Stimulated activated CD4-positive, alpha-beta T cell treated with anti-CD3 and anti-CD28 coated beads, Interleukin-1b, Interleukin-23, amount 100 ng/mL, for 48 hours (primary cell): ENCODE results near the gene REXO5.

Experiments used
- DNase-seq: peaks from one replicate; pipeline ENCODE4 v3.0.0-alpha.2; 2020

The REXO5 gene

DNA sequence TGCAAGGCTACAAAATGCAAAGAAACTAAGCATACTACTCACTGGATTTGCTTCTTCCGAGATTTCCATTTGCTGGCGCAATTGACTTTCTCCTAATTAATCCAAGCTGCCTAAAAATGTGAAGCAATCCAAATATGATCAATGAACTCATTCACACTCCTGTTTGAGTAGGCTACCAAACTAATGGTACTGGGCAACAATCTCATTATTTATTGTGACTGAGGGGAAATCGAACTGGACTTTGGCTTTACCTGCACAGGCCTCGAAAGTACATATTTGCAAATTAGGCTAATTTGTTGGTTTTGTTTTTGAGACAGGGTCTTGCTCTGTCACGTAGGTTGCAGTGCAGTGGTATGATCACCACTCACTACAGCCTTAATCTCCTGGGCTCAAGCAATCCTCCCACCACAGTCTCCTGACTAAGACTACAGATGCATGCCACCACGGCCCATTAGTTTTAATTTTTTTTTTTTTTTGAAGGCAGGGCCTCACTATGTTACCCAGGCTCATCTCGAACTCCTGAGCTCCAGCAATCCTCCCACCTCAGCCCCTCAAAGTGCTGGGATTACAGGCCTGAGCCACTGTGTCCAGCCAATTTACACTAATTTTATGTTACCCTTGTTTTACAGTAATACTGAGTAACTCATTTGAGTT is 2.6 kb upstream of the REXO5 start:
- no peak for DNase-seq

DNA sequence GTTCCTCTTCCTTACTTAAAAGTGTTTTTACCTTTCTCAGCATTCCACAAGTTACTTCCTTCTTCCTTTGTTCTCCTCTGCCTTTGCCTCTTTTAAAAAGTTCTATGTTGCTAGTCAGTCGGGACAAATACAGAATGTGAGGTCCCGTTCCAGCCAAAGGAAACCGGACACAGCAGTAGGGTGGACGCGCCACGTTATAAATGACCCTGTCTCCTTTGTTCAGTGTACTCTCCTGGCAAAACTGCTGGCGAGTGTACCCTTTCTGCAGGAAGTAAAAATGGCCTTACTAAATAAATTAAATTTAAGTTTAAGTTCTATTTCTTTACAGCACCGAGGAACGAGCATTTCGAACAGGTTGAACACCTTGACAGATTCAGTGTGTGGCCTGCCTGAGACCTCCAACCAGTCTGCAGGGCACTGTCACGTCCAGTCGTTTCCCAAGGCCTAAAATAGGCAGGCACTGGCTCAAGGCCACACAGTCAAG is 601 bp upstream of the REXO5 start:
- DNase-seq, result peak; percentile 2

DNA sequence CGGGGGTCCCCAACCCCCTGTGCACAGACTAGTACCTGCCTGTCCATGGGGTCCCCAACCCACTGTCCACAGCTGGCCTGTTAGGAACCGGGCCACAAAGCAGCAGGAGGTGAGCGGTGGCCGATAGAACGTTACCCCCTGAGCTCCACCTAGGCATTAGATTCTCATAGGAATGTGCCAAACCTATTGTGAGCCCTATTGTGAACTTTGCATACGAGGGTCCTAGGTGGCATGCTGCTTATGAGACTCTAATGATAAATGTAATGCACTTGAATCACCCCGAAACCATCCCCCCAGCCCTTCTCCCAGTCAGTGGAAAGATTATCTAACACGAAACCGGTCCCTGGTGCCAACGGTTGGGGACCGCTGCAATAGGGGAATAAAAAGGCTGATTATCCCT is 1.5 kb downstream of the REXO5 start:
- DNase-seq, result no peak

DNA sequence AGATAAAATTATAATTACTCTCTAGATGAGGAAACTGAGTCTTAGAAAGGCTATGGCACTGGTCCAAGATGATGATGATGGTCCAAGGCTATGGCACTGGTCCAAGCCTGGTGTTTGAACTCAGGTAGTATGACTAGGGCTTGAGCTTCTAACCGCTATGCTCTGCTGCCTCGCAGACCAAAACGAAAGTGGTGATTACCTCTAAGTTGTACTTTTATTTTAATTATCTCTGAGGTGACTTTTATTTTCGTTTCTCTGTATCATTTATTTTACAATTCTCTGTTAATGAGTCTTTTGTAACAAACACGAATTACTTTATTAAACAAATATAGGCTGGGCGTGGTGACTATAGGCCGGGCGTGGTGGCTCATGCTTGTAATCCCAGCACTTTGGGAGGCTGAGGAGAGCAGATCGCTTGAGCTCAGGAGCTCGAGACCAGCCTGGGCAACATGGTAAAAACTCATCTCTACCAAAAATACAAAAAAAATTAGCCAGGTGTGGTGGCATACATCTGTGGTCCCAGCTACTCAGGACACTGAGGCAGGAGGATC is 5.6 kb downstream of the REXO5 start:
- DNase-seq, result no peak

DNA sequence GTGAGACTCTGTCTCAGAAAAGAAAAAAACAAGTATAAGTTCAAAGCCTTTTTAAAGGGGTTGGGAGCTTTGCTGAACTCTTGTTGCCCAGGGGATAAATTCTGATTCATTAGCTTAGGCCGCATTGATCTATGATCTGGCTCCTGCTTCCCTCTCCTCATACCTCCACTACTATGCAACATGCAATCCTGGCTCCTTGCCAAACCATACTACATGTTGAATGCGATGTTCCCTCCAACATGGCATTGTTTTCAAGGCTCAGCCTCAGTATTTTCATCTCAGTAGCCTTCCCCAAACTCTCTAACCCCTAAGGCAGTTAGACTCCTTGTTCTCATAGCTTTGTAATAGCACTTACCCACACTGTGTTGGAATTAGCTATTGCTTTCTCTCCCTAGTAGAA is 6.2 kb downstream of the REXO5 start:
- no peak for DNase-seq

DNA sequence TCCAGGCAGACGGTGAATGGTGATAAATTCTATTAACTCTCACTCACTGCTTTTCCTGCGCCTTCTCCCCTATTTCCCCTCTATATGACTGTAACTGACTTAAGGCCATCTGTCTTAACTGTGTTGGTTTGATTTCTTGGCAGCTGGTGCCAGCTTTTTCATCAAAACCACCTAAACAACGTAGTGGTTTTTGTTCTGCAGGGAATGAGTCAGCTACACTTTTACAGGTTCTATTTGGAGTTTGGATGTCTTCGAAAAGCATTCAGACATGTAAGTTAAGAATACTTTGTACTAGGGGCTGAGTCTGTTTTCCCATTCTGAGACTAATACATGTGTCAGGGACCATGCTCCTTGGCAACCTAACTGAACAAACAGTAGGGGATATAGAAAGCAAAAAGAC is 8.5 kb downstream of the REXO5 start:
- DNase-seq, result no peak

DNA sequence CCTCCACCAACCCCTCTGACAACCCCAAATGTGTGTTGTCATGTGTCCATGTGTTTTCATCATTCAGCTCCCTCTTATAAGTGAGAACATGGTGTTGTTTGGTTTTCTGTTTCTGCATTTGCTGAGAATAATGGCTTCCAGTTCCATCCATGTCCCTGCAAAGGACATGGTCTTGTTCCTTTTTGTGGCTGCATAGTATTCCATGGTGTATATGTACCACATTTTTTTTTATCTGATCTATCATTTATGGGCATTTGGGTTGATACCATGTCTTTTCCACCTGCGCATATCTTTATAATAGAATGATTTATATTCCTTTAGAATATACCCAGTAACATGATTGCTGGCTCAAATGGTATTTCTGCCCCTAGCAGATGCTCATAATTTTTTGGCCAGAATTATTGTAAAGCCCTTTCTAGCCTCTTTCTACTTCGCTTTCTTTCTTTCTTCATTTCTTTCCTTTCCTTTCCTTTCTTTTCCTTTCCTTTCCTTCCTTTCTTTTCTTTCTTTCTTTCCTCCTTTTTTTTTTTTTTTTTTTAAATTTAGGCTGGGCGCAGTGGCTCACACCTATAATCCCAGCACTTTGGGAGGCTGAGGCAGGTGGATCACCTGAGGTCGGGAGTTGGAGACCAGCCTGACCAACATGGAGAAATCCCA is 12.7 kb downstream of the REXO5 start:
- no peak for DNase-seq

DNA sequence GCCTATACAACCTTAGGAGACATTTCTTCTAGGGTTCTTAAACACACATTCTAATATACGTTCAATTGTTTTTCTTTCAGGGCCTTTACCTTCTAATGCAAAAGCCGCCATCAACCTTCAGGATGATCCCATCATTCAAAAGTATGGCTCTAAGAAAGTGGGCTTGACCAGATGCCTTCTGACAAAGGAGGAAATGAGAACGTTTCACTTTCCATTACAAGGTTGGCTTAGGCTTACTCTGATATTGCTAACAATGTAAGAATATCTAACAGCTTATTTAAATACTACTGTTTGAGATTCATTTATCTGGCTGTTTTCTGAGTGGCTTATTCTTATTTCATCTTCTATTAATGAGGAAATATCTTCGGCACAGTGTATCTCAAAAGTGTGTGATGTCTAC is 15.4 kb downstream of the REXO5 start:
- no peak for DNase-seq

DNA sequence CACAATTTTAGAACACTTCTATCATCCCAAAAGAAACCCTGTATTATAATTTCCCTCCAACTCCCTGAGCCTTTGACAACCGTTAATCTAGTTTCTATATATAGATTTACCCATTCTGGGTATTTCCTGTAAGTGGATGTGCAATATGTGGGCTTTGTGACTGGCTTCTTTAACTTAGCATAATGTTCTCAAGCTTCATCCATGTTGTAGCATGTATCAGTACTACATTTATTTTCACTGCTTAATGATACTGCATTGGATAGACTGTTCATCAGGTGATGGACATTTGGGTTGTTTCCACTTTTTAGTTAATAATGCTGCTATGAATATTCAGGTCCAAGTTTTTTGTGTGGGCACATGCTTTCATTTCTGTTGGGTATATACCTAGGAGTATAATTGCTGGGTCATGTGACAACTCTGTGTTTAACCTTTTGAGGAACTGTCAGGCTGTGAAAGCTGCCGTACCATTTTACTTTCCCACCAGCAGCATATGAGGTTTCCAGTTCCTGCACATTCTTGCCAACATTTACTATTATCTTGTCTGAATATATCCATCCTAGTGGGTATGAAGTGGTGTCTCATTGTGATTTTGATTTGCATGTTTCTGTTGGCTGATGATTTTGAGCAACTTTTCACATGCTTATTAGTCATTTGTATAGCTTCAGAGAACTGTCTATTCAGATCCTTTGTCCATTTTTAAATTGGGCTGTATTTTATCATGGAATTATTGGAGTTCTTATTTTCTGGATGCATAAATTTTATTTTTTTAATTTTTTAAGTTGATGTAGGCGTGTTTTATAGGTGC is 16.4 kb downstream of the REXO5 start:
- no peak for DNase-seq

DNA sequence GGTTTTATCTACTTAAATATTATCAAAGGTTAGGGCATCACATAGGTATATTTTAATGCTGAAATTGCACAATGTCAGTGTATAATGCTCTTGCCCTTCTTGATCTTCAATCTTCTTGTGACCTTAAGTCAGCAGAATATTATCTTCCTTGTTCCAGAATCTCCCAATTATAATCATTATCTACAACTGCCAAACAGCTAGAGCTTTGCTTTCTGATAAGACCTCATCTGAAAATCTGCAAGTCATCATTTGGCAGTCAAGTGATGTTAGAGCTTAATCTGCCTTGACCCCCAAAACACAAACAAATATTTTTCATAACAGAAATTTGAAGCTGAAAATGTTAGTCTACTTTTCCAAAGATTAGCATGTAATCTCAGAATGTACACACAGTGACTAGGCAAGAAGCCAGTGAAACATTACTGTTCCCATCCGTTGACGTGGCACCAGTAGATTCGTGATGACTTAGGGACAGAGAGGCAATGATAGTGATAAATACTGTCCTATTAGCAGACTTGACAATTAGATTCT is 19.8 kb downstream of the REXO5 start:
- no peak for DNase-seq

DNA sequence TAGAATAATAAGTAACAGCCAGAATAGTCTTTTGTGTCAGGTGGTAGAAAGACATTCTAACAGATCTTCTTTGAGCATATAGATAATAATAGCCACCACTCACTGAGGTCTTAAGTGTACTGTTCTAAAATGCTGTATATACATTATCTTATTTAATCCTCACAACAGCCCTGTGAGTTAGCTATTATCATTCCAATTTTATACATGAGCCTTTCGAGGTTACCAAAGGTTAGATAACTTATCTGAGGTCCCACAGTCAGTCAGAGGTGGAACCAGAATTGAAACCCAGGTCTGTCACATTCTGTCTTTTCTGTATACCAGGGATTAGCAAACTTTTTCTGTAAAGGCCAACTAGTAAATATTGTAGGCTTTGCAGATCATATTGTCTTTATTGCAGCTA is 23.2 kb downstream of the REXO5 start:
- DNase-seq, result no peak

DNA sequence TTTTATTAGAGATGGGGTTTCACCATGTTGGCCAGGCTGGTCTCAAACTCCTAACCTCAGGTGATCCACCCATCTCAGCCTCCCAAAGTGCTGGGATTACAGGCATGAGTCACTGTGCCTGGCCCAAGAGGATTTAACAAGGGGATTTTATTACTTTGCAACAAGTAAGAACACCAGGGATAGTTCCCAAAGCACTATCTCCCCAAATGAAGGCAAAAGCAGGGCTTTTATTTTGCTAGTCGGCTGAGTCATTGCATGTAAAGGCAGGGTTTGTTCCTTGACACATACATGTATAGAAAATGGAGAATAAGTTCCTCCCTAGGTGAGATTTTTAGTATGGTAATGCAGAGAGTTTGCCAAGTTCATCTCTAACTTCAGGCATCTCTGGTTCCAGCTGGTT is 24.0 kb downstream of the REXO5 start:
- no peak for DNase-seq

DNA sequence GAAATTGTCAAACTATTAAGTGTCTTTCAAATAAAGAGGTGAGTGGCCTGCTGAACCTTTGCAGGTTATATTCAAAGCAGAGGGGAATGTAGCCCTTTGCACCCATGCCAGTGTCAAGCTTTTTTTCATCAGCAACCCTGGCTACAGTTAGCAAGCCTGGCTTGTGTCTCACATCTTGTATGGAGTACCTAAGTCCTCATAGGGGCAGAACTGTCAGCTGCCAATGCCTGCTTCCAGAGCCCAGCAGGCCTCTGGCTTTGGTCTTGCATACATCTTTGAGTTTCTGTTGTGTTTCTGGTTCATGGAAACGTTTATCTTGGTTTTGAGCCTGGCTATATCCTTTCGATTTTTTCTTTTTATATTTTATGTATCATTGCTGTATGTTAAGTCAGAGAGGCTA is 26.8 kb downstream of the REXO5 start:
- DNase-seq, result no peak

DNA sequence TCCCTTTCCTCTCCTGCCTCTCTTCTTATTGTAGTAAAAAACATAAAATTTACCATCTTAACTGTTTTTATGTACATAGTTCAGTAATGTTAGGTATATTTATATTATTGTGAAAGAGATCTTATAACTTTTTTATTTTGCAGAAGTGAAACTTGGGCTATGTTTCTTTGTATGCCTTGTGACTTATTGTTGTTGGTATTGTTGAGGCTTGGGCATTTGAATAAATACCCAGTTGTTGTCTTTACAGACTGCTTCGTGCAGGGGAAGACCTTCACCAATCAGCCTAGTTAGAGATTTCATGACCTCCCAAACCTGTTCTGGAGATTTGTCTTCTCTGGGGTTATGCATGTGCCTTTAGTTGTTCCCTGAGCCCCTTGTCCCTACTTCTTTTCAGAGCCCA is 31.9 kb downstream of the REXO5 start:
- no peak for DNase-seq

DNA sequence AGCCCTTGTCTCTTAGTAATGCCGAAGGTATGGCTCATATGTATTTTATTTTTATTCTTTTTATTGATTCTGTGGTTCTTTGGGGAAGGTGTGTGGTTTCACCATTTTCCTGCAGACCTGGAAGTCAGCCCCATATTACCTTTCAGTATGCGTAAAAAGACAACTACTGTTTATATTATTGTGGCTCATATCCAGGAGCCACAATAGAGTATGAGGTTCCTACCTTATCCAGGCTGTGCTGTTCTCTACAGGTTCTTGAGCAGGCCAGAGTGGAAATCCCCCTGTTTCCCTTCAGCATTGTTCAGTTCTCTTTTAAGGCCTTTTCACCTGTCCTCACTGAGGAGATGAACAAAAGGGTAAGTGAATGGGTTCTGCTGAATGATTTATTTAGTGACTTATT is 33.2 kb downstream of the REXO5 start:
- DNase-seq, result no peak

DNA sequence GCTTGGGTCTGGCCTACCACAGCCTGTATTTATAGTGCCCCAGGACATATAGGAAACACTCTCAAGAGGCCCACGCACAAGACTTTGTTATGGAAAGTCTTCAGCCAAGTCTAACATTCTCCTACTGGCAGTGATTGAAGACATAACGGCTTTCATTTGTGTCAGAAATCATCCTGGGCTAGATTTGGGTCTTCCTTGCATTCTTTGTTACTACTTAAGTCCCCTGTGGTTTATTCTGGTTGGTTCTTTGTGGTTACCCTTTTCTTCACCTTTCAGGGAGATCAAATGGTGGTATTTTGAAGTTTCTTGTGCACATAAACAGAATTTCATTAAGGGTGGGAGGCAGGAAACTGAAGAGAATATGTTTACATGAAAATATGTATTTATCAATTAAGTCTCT is 37.7 kb downstream of the REXO5 start:
- DNase-seq, result no peak

DNA sequence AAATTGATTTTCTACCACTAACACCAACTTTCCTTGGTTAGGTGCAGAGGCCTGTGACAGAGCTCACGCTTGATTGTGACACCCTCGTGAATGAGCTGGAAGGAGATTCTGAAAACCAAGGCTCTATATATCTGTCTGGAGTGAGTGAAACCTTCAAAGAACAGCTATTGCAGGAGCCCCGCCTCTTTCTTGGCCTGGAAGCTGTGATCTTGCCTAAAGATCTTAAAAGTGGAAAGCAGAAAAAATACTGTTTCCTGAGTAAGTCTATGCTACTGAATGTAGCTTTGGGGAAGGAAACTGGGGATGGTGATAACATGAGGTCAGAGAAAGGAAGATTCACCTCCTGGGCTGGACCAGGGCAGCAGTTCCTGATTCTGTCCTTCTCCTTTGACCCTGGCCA is 38.3 kb downstream of the REXO5 start:
- peak; percentile 7 for DNase-seq

DNA sequence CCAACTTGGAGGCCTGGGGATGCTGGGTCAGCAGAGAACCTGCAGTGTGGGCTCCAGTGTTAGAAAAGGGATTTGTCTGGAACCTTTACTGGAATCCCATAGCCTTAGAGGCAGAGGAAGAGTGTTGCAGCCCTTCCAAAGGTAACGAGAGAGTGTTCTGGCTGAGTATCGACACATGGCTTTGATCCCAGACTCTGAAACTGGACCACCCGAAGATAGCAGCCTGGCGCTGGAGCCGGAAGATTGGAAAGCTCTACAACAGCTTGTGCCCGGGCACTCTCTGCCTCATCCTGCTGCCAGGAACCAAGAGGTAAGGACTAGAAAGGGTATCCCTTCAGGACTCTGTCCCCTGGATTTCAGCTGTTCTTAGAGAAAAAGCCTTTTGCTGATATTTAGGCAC is 39.7 kb downstream of the REXO5 start:
- DNase-seq, result no peak

DNA sequence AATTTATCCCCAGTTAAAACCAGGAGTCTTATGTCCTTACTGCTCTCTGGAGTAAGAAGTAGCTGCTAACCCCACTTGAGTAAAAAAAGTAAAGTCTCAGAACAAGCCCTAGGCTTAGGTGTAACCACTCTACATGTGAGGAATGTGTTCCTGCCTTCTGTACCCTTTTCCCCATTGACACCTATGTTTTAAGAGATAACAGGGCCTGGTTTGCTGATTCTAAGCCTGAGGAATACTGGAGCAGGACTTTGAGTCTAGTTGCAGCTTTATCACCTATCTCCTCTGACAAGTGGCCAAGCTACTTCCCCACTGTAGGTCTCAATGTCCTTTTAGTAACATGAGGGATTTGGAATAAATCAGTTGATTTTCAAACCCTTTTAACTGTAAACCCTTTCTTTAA is 40.2 kb downstream of the REXO5 start:
- DNase-seq, result no peak

DNA sequence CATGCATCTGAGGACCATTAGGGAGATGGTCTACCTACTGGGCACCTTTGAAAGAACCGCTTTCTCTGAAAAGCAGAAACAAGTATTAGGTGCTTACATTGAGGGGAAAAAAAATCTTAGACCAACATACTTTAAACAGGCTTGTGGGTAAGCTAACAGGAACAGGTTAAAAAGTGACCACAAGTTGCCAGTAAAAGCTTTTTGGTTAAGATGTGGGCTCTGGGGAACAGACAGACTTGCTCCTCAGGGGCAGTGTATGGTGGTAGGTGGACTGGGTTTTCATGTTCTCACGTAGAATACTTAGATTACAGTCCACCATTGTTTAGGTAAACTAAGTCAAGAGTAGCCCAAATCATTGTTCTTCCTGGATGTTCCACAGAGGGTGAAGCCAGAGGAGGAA is 41.2 kb downstream of the REXO5 start:
- DNase-seq, result no peak

DNA sequence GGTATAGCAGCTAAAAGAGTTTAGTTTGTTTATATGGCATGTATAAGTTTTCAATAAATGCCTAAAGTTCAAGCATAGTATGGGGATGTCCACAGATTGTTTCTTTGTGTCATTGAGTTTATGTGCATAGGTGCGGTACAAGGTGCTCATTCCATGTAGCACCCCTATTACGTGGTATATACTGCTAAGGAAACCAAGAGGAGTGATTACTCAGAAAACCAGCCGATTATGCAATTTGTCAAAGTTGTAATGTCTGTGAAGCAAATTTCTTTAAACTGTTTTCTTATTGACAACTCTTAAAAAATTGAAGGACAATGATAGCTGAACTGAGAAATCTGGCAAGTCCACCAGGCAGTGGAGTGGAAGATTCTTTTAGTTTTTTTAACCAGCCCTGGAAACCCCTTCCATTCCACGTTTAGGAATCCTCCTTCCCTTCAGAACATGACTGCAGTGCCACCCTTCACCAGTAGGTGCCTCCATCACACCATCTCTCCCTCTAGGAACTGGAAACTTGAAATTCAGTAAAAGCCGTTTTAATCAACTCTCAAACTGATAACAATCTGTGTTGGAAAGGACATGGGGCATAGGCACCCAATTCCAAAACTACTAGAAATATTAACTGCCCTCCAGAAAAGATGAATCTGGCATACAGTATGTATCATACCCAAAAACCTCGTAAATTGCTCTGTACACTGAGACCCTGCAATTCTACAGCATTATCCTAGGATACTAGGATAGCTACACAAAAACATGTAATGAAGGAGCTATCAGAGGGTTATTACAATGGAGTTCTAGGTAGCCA is 43.5 kb downstream of the REXO5 start:
- peak; percentile 52 for DNase-seq

DNA sequence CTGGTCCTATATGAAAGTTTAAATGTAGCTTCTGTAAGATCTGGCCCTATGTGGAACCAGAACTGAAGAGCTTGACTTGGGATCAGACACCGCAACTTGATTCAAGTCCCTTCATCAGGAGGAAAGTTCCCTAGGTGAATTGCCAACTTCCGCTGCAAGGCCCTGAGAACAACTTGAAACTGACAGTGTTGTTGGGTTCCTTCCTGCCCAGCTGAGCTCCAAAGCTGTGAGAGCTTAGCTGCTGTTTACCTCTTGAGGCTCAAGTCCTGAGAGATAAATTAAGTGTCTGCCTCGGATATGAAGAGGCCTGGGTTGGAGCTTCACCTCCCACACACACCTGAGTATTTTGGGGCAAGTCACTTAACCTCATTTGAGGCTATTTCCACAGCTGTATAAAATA is 44.7 kb downstream of the REXO5 start:
- no peak for DNase-seq

DNA sequence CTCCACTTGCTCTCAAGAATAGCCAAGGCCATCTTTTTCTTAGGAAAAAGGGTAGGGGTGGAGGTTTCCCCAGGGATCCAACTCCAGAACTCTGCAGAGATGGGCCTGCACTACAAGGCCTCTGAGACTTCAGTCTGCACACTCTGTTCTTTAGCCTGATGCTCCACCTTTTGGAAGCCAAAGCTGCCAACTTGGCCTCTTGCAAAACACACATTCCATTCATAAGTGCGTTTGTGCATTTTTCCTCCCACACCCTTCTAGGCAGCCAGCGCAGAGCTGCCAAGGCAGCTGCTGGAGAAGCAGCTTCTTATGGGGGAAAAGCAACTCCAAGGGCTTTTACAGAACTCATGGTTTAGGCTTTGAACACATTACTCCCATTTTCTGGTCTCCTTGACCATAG is 45.3 kb downstream of the REXO5 start:
- no peak for DNase-seq
